Activated CD4-positive, alpha-beta T cell treated with anti-CD3 and anti-CD28 coated beads, Interleukin-2, amount 50 U/mL, for 1 hour (primary cell): ENCODE data around the gene AUTS2.
"Not testable (repeated sequence)": the region's sequence is repeated elsewhere in the genome, so short reads cannot be mapped to it uniquely, and the experiment has no call there.

Experiments
- DNase-seq: peaks from one replicate; pipeline ENCODE4 v3.0.0-alpha.2; 2020

The AUTS2 gene

DNA sequence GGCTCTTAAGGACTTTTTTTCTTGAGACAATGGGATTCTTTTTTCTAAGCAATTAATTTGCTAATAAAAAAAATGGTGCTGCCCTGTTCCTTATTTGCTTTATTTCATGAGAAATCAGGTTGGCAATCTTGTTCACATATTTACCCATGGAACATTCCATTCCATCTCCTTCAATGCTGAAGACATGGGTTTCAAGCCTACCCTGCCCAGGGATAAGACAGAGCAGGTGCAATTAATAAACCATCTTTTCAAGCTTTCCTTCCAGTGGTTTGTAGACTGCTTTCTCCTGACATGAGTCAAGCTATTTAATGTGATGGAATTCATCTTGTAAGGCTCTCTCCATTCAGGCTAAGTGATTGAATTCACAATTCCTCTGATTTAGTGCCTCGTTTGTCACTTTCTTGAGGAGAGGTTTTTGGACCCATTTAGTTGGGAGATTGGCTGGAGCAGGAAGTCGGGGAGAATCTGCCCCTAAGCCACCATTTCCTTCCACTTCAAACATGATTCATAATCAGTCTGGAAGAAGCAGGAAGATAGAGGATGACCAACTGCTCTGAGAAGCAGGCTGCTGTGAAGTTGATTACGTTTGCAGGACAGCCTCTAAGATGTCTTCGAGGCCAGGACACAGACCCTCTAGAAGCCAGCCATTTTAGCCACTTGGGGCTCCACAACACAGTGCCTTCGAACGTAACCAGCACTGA lies 981.3 kb downstream of the AUTS2 start:
- DNase-seq = no peak

DNA sequence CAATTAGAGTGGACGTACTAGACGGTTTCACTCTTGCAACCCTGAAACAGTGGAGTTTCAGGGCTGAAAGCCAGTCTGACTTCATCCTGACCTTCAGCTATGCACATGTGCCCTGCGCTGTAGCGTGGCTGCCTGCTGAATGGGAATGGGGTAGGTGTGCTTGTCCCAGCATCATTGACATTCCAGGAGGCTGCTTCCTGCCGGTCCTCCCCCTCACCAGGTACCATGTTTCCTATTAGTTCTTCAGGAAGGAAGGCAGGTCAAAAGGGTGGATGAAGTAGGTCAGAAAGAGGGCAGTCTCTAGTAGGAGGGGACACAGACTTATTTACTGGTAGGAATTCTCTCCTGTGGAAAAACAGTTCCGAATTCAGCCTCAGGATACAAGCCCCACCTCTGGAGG lies 981.9 kb downstream of the AUTS2 start:
- no peak for DNase-seq

DNA sequence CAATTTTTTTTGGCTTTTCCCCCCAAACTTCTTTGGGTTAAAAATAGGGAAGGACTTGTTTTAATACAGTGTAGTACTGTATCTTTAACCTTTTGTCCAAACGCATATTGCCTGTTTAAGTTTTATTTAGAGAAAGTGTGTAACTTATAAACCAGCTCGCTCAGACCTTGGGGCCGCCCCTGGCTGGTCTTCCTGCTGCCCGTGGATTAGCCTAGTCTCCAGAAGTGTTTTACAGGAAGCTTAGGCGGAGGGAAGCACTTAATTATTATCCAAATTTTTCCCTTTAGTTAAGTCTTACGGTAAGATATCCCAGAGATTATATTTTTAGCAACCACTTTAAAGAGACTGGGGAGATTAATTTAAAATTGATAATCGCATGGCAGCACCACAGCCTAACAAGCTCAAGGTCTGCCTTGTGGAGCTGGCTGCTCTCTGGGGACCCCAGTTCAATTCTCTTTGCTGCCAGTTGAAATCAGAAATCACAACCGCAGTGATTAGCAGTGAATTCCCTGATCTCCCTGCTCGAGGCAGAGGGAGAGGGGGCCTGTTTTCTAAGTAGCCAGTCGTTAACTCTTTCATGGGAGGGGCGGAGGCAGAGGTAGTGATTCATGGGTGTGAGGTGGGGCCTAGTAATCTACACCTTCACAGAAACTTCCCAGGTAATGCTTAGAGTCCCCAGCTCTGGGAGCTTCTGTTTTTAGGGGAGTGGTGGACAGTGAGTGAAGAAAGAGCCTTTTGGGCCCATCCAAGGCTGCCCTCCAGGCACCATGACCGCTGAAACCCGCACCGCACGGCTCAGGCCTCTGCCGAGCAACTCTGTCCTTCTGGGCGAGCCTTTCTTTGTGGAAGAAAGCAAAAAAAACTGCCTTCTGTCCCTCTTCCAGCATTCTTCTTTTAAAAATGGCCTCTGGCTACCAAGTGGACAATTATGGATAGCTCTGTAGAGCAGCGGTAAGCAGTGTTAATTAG lies 984.9 kb downstream of the AUTS2 start:
- no peak for DNase-seq

DNA sequence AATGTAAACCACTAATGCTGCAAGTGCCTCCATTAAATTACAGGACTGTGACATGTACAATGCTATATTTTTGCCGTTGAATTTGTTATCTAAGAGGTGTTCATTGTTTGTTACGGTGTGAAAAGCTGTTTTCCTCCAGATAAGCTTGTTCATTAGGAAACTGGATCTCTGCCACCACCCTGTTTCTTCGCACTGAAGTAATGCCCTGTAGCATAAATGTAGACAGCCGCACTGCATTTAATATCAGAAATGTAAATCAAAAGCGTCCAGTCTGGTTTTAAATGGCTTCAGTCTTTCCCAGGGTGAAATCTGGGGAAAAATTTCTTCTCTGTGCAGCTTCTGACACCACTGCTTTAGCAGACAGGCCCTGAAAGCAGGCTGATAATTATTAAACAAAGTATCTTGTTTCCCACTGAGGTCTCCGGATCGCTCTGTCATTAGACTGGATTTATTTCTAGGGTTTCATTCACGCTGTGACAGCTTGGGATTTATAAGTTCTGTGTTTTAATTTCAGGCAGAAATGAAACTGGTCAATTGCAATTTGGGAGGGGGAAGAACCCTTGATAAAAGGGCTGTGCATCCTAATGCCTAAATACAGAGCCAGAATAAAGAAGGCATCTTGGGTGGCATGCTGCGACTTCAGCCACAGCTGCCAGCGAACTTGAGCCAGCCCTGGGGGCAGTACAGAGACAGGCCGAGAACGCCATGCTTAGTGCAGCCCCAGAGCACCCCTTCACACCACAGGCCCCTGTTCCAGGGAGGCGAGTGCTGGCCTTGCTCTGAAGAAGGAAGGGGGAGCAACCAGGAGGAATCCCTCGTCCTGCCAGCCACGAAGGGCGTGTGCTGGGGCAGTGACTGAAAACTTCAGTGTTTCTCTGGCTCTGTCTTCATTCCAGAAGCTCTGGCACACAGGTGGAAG lies 985.9 kb downstream of the AUTS2 start:
- no peak for DNase-seq

- no peak for DNase-seq
Measured at GRCh38 chr7:70585071-70585470, 986.8 kb downstream of the AUTS2 start.

- DNase-seq = no peak
Measured at GRCh38 chr7:70586822-70587221, 988.5 kb downstream of the AUTS2 start.

- DNase-seq = no peak
Measured at GRCh38 chr7:70587739-70588138, 989.5 kb downstream of the AUTS2 start.

DNA sequence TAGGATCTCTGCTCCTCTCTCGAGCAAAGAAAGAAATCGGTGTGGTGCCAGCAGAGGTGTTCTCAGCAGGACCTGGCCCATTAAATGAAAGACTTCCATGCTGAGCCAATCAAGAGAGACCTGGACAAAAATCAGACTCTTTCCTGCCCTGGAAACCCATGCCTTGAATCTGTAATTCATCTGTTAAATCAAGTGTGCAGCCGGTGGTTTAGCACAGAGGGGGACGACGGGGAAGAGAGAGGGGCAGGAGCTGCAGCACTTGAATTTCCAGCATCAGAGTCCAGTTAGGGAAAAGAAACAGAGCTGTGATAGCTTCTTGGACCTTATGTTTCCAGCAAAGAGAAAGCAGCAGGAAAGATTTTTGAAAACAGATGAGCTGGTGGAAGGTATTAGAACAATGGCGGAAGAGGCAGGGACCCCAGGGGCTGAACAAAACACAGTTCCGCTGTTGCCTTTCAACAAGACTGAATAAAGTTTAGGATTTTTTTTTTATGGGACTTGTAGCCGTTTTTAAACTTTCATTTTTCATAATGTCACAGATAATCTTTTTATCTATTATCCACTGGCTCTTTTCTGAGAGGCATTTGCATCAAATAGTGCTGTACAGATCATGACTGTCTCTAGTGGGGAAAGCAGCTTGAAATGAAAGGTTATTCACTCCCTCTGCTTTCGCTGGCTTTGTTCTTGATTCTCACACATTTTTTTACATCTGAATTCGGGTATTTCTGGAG lies 990.1 kb downstream of the AUTS2 start:
- no peak for DNase-seq

DNA sequence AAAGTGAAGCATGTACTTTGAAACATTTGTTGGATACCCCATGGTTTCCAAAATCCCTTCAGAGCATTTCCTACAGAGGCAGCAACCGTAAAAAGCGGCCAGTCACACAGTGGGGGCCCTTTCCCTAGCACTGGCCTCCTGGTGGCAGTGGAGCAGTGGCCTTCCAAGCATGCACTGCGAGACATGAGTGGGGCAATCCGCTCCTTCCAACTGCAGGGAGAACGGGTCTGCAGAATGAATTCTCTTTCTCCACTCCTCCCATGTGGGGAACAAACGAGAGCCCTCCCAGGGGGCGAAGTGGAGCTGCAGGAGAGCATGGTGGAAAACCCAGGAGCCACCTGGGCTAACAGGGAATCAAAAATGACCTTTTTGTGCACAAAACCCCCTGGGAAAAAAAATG lies 990.7 kb downstream of the AUTS2 start:
- no peak for DNase-seq

- DNase-seq = no peak
Measured at GRCh38 chr7:70589590-70589989, 991.3 kb downstream of the AUTS2 start.

DNA sequence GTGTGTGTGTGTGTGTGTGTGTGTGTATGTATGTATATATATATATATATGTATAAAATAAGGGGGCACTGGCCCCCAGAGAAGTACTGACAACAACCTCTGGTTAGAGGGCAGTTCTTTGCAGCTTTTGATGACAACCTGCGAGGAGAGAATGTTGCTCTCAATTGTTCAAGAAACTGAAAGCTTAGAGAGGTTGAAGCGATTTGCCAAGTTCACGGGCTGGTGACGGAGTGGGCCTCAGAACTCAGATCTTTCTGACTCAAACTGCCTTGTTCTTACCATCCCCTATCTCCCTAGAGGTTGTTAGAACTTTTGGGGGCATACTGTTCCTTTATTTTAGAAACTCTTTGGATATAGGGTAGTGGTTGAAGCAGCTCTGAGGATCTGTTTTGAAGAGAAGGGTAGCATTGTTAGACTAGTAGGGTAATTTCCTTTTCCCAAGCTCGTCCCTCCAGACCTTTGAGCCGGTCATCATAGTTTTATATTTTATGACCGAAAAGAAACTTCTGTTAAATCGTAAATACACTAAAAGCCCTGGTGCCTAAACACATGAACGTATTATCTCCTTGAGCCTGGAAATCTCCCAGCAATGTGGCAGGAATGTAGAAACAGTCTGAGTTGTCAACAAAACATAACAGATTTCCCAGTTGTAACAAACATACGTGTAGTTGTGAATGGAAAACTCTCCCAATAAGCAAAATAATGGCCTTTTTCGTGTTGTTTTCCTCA lies 992.0 kb downstream of the AUTS2 start:
- no peak for DNase-seq

DNA sequence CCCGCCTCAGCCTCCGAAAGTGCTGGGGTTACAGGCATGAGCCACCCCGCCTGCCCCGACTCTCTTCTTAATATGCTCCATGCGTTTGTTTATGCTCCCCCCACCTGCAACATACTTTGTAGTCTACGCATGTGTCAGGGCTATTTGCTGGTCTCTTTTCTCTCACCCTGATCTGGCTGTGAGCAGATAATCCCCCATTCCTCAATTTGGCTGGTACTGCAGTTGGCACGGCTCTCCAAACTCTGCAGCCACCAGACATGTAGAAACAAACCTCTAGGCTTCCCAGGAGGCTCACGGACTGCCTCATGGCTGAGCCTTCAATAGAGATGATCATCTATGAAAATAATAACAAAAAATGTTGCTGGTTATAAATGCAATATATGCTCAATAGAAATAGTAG lies 993.4 kb downstream of the AUTS2 start:
- DNase-seq = no peak

DNA sequence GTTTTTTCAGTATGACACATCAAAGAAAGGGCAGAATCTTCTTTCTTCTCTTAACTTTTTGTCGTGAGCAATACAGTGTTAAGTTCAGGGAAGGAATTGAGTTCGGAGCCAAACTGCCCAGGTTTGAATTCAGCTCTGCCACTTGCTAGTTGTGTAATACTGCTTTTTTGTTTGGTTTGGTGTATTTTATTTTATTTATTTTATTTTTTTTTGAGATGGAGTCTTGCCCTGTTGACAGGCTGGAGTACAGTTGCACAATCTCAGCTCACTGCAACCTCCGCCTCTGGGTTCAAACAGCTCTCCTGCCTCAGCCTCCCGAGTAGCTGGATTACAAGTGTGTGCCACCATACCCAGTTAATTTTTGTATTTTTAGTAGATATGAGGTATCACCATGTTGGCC lies 993.9 kb downstream of the AUTS2 start:
- DNase-seq = no peak

DNA sequence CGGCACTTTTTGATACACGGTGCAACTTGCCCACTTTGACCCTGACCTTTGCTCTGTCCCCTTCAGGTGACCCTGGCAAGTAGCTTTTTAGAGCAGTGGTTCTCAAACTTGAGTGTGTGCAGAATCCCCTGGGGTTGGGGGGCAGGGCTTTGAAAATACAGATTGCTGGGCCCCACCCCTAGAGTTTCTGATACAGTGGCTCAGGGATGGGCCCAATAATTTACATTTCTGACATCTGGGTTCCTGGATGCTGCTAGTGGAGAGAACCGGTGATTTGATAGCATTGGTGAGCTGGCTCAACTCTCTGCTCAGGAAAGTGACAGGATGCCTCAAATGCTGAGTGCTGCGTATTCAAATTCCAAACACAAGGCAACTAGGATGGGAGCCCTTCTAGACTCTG lies 995.9 kb downstream of the AUTS2 start:
- DNase-seq = no peak

DNA sequence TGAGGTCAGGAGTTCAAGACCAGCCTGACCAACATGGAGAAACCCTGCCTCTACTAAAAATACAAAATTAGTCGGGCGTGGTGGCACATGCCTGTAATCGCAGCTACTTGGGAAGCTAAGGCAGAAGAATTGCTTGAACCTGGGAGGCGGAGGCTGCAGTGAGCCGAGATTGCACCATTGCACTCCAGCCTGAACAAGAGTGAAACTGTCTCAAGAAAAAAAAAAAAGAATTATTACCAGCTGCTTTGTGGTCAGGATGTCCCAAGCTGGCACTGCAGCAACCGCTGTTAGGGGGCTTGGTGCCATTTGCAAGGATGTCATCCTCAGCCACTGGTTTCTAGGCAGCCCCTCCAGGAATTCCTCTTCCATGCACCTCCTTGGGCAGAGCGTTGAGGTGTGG lies 996.6 kb downstream of the AUTS2 start:
- not testable (repeated sequence) for DNase-seq

GRCh38 chr7:70595370-70595754 lies 997.1 kb downstream of the AUTS2 start:
- DNase-seq = no peak

DNA sequence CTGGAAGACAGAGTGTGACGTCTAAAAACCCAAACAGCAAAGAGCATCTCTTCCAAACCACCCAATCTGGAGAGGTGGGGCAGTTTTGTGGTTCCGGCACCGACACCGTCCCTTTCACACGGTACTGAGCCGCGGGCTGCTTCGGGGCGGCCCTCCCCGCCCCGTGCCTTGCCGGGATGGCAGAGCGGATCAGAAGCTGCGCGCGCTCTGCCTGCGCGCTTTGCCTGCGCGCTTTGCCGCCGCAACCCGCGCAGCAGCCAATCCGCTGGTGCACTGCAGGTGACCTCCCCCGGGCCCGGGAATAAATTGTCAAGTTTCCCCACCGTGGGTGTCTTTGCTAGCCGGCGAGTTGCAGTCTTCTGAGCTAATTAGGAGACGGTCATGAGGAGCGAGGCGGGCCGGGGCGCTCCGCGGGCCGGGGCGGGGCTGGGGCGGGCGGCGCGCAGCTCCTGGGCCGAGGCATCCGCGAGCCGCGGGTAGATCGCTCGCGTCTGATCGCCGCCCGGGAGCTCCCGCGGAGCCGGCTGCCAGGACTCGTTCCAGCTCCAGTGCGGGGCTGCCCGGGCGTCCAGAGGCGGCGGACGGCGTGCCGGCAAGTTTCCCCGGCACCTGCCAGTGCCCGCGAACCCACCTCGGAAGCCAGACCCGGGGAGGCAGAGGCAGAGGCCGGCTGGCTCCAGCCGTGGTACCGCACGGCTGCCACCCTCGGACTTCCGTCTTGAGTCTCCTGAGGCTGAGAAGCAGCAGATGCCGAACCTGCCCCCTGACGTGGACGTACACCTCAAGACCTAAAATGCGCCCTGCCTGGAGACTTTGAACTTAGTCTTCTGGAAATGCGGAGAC lies 997.7 kb downstream of the AUTS2 start:
- DNase-seq = no peak

DNA sequence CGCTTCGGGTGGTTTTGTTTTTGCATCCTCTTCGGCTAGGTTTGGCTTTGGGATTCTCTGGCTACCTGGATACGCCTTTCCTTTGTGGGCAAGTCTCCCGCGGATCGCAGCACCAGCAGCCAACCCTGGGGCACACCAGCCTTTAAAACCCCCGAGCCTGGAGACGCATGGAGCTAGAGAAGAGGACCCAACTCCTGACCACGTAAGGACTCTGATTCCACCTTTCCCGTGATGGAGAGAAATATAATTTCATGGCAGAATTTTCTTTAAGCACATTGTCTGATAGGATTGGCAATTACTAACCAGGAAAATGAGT lies 998.3 kb downstream of the AUTS2 start:
- DNase-seq = no peak

- no peak for DNase-seq
Measured at GRCh38 chr7:70597066-70597465, 998.8 kb downstream of the AUTS2 start.

- DNase-seq = no peak
Measured at GRCh38 chr7:70598976-70599375, 1000.7 kb downstream of the AUTS2 start.
